ENCODE results near the gene LGALSL. TPM values are rescaled to one million over a fixed set of nuclear protein-coding genes. Genes with fewer than 3 reads are reported as not detected.
"Not testable (repeated sequence)": the region's sequence is repeated elsewhere in the genome, so short reads cannot be mapped to it uniquely, and the experiment has no call there.

The LGALSL gene
- total RNA-seq, 1 experiment from 2014 or later = 37.2 TPM

- no peaks in the 10 kb centered on the region for H3K4me1 Mint-ChIP-seq (ENCODE audit: low read depth, unreplicated experiment)
- TF ChIP-seq, protein P1, sequence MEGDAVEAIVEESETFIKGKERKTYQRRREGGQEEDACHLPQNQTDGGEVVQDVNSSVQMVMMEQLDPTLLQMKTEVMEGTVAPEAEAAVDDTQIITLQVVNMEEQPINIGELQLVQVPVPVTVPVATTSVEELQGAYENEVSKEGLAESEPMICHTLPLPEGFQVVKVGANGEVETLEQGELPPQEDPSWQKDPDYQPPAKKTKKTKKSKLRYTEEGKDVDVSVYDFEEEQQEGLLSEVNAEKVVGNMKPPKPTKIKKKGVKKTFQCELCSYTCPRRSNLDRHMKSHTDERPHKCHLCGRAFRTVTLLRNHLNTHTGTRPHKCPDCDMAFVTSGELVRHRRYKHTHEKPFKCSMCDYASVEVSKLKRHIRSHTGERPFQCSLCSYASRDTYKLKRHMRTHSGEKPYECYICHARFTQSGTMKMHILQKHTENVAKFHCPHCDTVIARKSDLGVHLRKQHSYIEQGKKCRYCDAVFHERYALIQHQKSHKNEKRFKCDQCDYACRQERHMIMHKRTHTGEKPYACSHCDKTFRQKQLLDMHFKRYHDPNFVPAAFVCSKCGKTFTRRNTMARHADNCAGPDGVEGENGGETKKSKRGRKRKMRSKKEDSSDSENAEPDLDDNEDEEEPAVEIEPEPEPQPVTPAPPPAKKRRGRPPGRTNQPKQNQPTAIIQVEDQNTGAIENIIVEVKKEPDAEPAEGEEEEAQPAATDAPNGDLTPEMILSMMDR (IDR thresholded peaks at IDR 0.05; ENCODE audit: insufficient read depth in 1 of 2, low read depth in 1 of 2, low read length in 1 of 2, severe bottlenecking in 1 of 2, unreplicated experiment in 1 of 2) = no peak
- Histone ChIP-seq H3K9me3 (no peaks in the 10 kb centered on the region), H3K4me3 (ENCODE audit: low read depth, low read length) (no peak overlapping the region), H3K27me3 (replicated peaks; ENCODE audit: control insufficient read depth, insufficient read depth, low read length) (no peaks in the 10 kb centered on the region), H3K4me1 (peaks cover 11% of the 10 kb centered on the region; the same call in 1 of the 2 replicates), H3K36me3 (ENCODE audit: control insufficient read depth, insufficient read depth, low read length) (no peaks in the 10 kb centered on the region)
- DNase-seq = no peak
- H3K27me3 Mint-ChIP-seq (ENCODE audit: insufficient read depth, unreplicated experiment) = no peaks in the 10 kb centered on the region
- no peak overlapping the region for H3K4me3 Mint-ChIP-seq (ENCODE audit: unreplicated experiment)
- no peaks in the 10 kb centered on the region for H3K36me3 Mint-ChIP-seq (ENCODE audit: insufficient read depth, unreplicated experiment)
- no peak overlapping the region for H3K27ac Mint-ChIP-seq (ENCODE audit: unreplicated experiment)
- H3K9me3 Mint-ChIP-seq (ENCODE audit: unreplicated experiment) = no peaks in the 10 kb centered on the region
- POLR2A ChIA-PET = no interaction called here
- CTCF ChIA-PET = no interaction called here
- intact Hi-C loops (cut with micrococcal nuclease; ENCODE audit: unreplicated experiment) = no loop called here
- BruUV-seq (replicated peaks) = no TSS peak
Observed at GRCh38 chr2:64442801-64443429, 11.0 kb upstream of the LGALSL start.

DNA sequence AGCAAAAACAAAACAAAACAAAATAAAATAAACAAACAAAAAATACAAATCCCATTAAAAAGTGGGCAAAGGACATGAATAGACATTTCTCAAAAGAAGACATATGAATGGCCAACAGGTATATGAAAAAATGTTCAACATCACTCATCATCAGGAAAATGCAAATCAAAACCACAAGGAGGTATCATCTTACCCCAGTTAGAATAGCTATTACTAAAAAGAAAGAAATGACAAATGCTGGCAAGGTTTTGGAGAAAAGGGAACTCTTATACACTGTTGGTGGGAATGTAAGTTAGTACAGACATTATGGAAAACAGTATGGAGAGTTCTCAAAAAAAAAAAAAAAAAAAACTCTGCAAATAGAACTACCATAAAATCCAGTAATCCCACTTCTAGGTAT, 8.0 kb upstream of the LGALSL start:
- peaks cover 11% of the 10 kb centered on the region; the same call in 1 of the 2 replicates for H3K4me1 ChIP-seq
- H3K27ac Mint-ChIP-seq (ENCODE audit: unreplicated experiment); H3K27me3 Mint-ChIP-seq (ENCODE audit: insufficient read depth, unreplicated experiment); BruUV-seq (replicated peaks); H3K9me3 ChIP-seq; CTCF ChIA-PET; POLR2A ChIA-PET; H3K27me3 ChIP-seq (replicated peaks; ENCODE audit: control insufficient read depth, insufficient read depth, low read length); H3K36me3 Mint-ChIP-seq (ENCODE audit: insufficient read depth, unreplicated experiment); H3K4me1 Mint-ChIP-seq (ENCODE audit: low read depth, unreplicated experiment); intact Hi-C loops (cut with micrococcal nuclease; ENCODE audit: unreplicated experiment); H3K36me3 ChIP-seq (ENCODE audit: control insufficient read depth, insufficient read depth, low read length); H3K4me3 ChIP-seq (ENCODE audit: low read depth, low read length); DNase-seq; H3K9me3 Mint-ChIP-seq (ENCODE audit: unreplicated experiment); H3K4me3 Mint-ChIP-seq (ENCODE audit: unreplicated experiment): not testable (repeated sequence)

DNA sequence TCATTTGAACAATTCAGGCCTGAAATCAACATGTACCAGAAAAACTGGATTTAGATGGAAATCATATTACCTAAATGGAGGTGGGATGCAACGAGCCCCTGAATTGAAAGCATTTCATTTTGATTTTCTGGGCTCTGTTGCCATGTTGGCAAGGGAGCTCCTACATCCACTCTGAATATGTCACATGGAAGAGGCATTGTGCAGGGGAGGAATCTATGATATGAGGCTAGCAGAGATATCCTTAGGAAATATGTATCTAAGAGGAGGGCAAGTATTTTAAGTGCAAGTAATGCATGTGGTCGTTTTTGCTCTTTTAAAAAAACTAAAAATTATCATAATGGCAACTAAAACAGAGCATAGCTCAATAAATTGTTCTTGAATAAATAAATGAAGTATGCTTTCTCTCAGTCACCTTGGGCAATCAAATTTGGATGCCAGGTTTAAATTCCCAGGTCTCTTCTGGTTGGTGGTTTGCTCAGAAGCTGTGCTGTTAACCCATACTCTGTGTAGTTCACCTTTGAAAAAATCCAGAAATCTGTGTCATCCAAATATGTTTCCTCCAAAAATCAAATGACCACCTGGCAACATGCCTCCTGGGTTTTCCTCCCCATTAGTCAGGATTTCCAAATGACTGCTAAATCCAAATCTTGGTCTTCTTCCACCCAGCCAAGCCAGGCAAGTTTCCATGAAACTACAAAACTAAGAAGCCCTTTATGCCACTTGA, 6.5 kb upstream of the LGALSL start:
- Histone ChIP-seq H3K27me3 (replicated peaks; ENCODE audit: control insufficient read depth, insufficient read depth, low read length) (no peaks in the 10 kb centered on the region), H3K9me3 (no peaks in the 10 kb centered on the region)
- no peaks in the 10 kb centered on the region for H3K9me3 Mint-ChIP-seq (ENCODE audit: unreplicated experiment)

More for the DNA sequence above, 6.5 kb upstream of the LGALSL start:
- H3K4me1 ChIP-seq = peaks cover 19% of the 10 kb centered on the region; the same call in 1 of the 2 replicates
- CTCF ChIA-PET = no interaction called here
- Mint-ChIP-seq H3K4me1 (ENCODE audit: low read depth, unreplicated experiment) (peaks cover 9% of the 10 kb centered on the region), H3K36me3 (ENCODE audit: insufficient read depth, unreplicated experiment) (no peaks in the 10 kb centered on the region), H3K4me3 (ENCODE audit: unreplicated experiment) (no peak overlapping the region), H3K27me3 (ENCODE audit: insufficient read depth, unreplicated experiment) (no peaks in the 10 kb centered on the region), H3K27ac (ENCODE audit: unreplicated experiment) (no peak overlapping the region)
- no peak for DNase-seq
- BruUV-seq (replicated peaks) = no TSS peak
- TF ChIP-seq, protein P1 (IDR thresholded peaks at IDR 0.05; ENCODE audit: insufficient read depth in 1 of 2, low read depth in 1 of 2, low read length in 1 of 2, severe bottlenecking in 1 of 2, unreplicated experiment in 1 of 2) = no peak
- H3K4me3 ChIP-seq (ENCODE audit: low read depth, low read length) = no peak overlapping the region
- no peaks in the 10 kb centered on the region for H3K36me3 ChIP-seq (ENCODE audit: control insufficient read depth, insufficient read depth, low read length)
- POLR2A ChIA-PET = interaction anchor here (0.6 kb wide), 1 partner anchor 49 kb away, joined by 5 read pairs; no protein-coding TSS in a partner anchor
- intact Hi-C loops (cut with micrococcal nuclease; ENCODE audit: unreplicated experiment) = no loop called here

Data from Caco-2 (cell line).